ENCODE data around the gene ANKUB1. TPM values are rescaled to one million over a fixed set of nuclear protein-coding genes. Genes with fewer than 3 reads are reported as not detected.

The ANKUB1 gene
- total RNA-seq, 1 experiment from 2014 or later, result not detected

- H3K27ac ChIP-seq (ENCODE audit: low read length), result peak overlapping the region; percentile 32; the same call in 1 of the 2 replicates
- ATAC-seq (peak; percentile 54), DNase-seq (ENCODE audit: low read depth, low spot score) (no peak)
- CTCF ChIA-PET, result interaction anchor here (0.7 to 0.8 kb wide), 3 partner anchors 19 to 165 kb away, joined by 3 to 4 read pairs (median 3); no protein-coding TSS in a partner anchor
- H3K9me3 ChIP-seq (ENCODE audit: control insufficient read depth, insufficient read depth, low read depth, low read length), result no peaks in the 10 kb centered on the region
- no peak overlapping the region for H3K4me3 ChIP-seq (ENCODE audit: low read depth in 2 of 2, low read length in 2 of 2)
- intact Hi-C loops (cut with micrococcal nuclease; ENCODE audit: unreplicated experiment) (no loop called here), in situ Hi-C loops (cut with HindIII; ENCODE audit: low pct_unique_long_range_greater_than_20kb, low sequenced_read_pairs) (no loop called here)
- peaks cover 15% of the 10 kb centered on the region for H3K36me3 ChIP-seq (ENCODE audit: control insufficient read depth, insufficient read depth, low read length)
- H3K27me3 ChIP-seq (ENCODE audit: control insufficient read depth, insufficient read depth, low read length), result no peaks in the 10 kb centered on the region
- POLR2A ChIA-PET, result interaction anchor here (0.6 to 1.6 kb wide), 2 partner anchors 49 to 79 kb away, joined by 3 to 5 read pairs; partner anchors contain the start of gene WWTR1
- no peak for TF ChIP-seq REST (IDR thresholded peaks at IDR 0.05; ENCODE audit: insufficient read depth in 1 of 2, low read depth in 2 of 2, low read length in 1 of 2)
- TF ChIP-seq TCF7L2 (IDR thresholded peaks at IDR 0.05; ENCODE audit: low read depth, low read length), result no peak
- no peak for TF ChIP-seq CTCF (IDR thresholded peaks at IDR 0.05)
- H3K4me1 ChIP-seq (ENCODE audit: control insufficient read depth, insufficient read depth, low read length), result peaks cover 21% of the 10 kb centered on the region
- no TSS peak for BruUV-seq (replicated peaks)
These were observed 56.0 kb downstream of the ANKUB1 start for GRCh38 chr3:149736175-149736952.

GRCh38 chr3:149732234-149732633 is 60.1 kb downstream of the ANKUB1 start:
- ATAC-seq (no peak), DNase-seq (ENCODE audit: low read depth, low spot score) (no peak)
- ChIA-PET POLR2A (no interaction called here), CTCF (no interaction called here)
- H3K36me3 ChIP-seq (ENCODE audit: control insufficient read depth, insufficient read depth, low read length), result no peaks in the 10 kb centered on the region
- intact Hi-C loops (cut with micrococcal nuclease; ENCODE audit: unreplicated experiment), result no loop called here
- TF ChIP-seq POLR2AphosphoS5 (IDR thresholded peaks at IDR 0.05; ENCODE audit: low read depth, low read length), result no peak
- TF ChIP-seq TCF7L2 (IDR thresholded peaks at IDR 0.05; ENCODE audit: low read depth, low read length), result no peak
- no peak for TF ChIP-seq CTCF (IDR thresholded peaks at IDR 0.05)
- TF ChIP-seq REST (IDR thresholded peaks at IDR 0.05; ENCODE audit: insufficient read depth in 1 of 2, low read depth in 2 of 2, low read length in 1 of 2), result no peak
- no peak for TF ChIP-seq SIN3A (IDR thresholded peaks at IDR 0.05; ENCODE audit: borderline replicate concordance, insufficient read depth, low read depth, low read length)
- no peak overlapping the region for H3K27ac ChIP-seq (ENCODE audit: low read length)
- BruUV-seq (replicated peaks), result no TSS peak
- in situ Hi-C loops (cut with HindIII; ENCODE audit: low pct_unique_long_range_greater_than_20kb, low sequenced_read_pairs), result no loop called here
- no peaks in the 10 kb centered on the region for H3K27me3 ChIP-seq (ENCODE audit: control insufficient read depth, insufficient read depth, low read length)
- H3K4me1 ChIP-seq (ENCODE audit: control insufficient read depth, insufficient read depth, low read length), result peaks cover 15% of the 10 kb centered on the region
- H3K9me3 ChIP-seq (ENCODE audit: control insufficient read depth, insufficient read depth, low read depth, low read length), result no peaks in the 10 kb centered on the region
- no peak overlapping the region for H3K4me3 ChIP-seq (ENCODE audit: low read depth in 2 of 2, low read length in 2 of 2)

Data from Panc1 (cell line).